HG02885 (cell line): ENCODE data around the gene HMGCS2.

Source experiments
- ATAC-seq: cut with Tn5 transposase; IDR thresholded peaks from one replicate; pipeline ENCODE4 v1.9.1; 2021; ENCODE audit warnings: mild to moderate bottlenecking; ENCODE audit not compliant: unreplicated experiment, poor library complexity

The HMGCS2 gene

GRCh38 chr1:119764220-119764619 is 4.5 kb downstream of the HMGCS2 start:
- ATAC-seq, result no peak

GRCh38 chr1:119762953-119763352 is 5.8 kb downstream of the HMGCS2 start:
- no peak for ATAC-seq

- no peak for ATAC-seq
These were observed 6.3 kb downstream of the HMGCS2 start for GRCh38 chr1:119762409-119762808.

- no peak for ATAC-seq
These were observed 10.1 kb downstream of the HMGCS2 start for GRCh38 chr1:119758584-119758983.

- ATAC-seq, result no peak
These were observed 16.1 kb downstream of the HMGCS2 start for GRCh38 chr1:119752592-119752991.

GRCh38 chr1:119748040-119748439 is 20.7 kb downstream of the HMGCS2 start:
- ATAC-seq, result no peak

GRCh38 chr1:119747451-119747850 is 21.3 kb downstream of the HMGCS2 start:
- ATAC-seq, result no peak

GRCh38 chr1:119745034-119745433 is 23.7 kb downstream of the HMGCS2 start:
- ATAC-seq, result no peak

- ATAC-seq, result no peak
These were observed 24.1 kb downstream of the HMGCS2 start for GRCh38 chr1:119744598-119744942.

- ATAC-seq, result peak; percentile 84
These were observed 24.7 kb downstream of the HMGCS2 start for GRCh38 chr1:119743776-119744597.

GRCh38 chr1:119743308-119743707 is 25.4 kb downstream of the HMGCS2 start:
- no peak for ATAC-seq

GRCh38 chr1:119742677-119743076 is 26.0 kb downstream of the HMGCS2 start:
- ATAC-seq, result no peak

GRCh38 chr1:119742202-119742601 is 26.5 kb downstream of the HMGCS2 start:
- ATAC-seq, result no peak

- no peak for ATAC-seq
These were observed 27.6 kb downstream of the HMGCS2 start for GRCh38 chr1:119740896-119741780.

GRCh38 chr1:119740261-119740660 is 28.4 kb downstream of the HMGCS2 start:
- ATAC-seq, result no peak

GRCh38 chr1:119739150-119739549 is 29.6 kb downstream of the HMGCS2 start:
- ATAC-seq, result no peak

GRCh38 chr1:119738100-119738720 is 30.5 kb downstream of the HMGCS2 start:
- no peak for ATAC-seq

- ATAC-seq, result no peak
These were observed 31.5 kb downstream of the HMGCS2 start for GRCh38 chr1:119737040-119737682.

GRCh38 chr1:119736649-119737039 is 32.1 kb downstream of the HMGCS2 start:
- no peak for ATAC-seq

- no peak for ATAC-seq
These were observed 33.5 kb downstream of the HMGCS2 start for GRCh38 chr1:119735217-119735616.

GRCh38 chr1:119733754-119734153 is 35.0 kb downstream of the HMGCS2 start:
- ATAC-seq, result no peak
